ENCODE data around the gene WDR37. TPM values are rescaled to one million over a fixed set of nuclear protein-coding genes. Genes with fewer than 3 reads are reported as not detected.

Gene WDR37
- polyA plus RNA-seq, 1 of the 3 experiments (the other 2 are of a cell fraction), result 11.9 TPM

GRCh38 chr10:1123198-1123597 is 67.0 kb downstream of the WDR37 start:
- POLR2A ChIA-PET, result no interaction called here
- CTCF ChIA-PET, result no interaction called here
- no peak overlapping the region for H2AFZ ChIP-seq (ENCODE audit: low read depth)
- H3K4me1 ChIP-seq (ENCODE audit: control insufficient read depth in 1 of 2, insufficient read depth in 2 of 2, low read depth in 1 of 2, low read length in 1 of 2), result peaks cover 0 to 25% of the 10 kb centered on the region in 2 experiments; a peak in 2 of 4 replicates
- TF ChIP-seq FOXJ3 (CRISPR knock-in tag; IDR thresholded peaks at IDR 0.05) (no peak), EZH2phosphoT487 (IDR thresholded peaks at IDR 0.05; ENCODE audit: borderline replicate concordance, low read depth) (no peak), CTCF (IDR thresholded peaks at IDR 0.05) (no peak), MEF2A (IDR thresholded peaks at IDR 0.05; ENCODE audit: borderline replicate concordance, low read depth) (no peak), GATA2 (CRISPR knock-in tag; IDR thresholded peaks at IDR 0.05) (no peak), YY1 (IDR thresholded peaks at IDR 0.05; ENCODE audit: low read depth) (no peak), GABPA (IDR thresholded peaks at IDR 0.05; ENCODE audit: low read depth) (no peak), POLR2AphosphoS5 (IDR thresholded peaks at IDR 0.05; ENCODE audit: low read depth, low read length) (no peak), TEAD4 (IDR thresholded peaks at IDR 0.05; ENCODE audit: borderline replicate concordance, insufficient read depth) (no peak), EP300 (IDR thresholded peaks at IDR 0.05; ENCODE audit: borderline replicate concordance in 1 of 2, low read depth in 1 of 2, low read length in 1 of 2) (no peak), RFX5 (IDR thresholded peaks at IDR 0.05; ENCODE audit: low read length) (no peak), SIN3A (IDR thresholded peaks at IDR 0.05; ENCODE audit: borderline replicate concordance, low read depth, low read length) (no peak), RCOR1 (IDR thresholded peaks at IDR 0.05; ENCODE audit: low read length) (no peak), RAD21 (IDR thresholded peaks at IDR 0.05; ENCODE audit: low read length) (no peak), JUND (IDR thresholded peaks at IDR 0.05) (no peak), USF1 (IDR thresholded peaks at IDR 0.05; ENCODE audit: borderline replicate concordance, low read depth) (no peak), RXRA (IDR thresholded peaks at IDR 0.05; ENCODE audit: borderline replicate concordance, low read depth) (no peak)
- TF ChIP-seq, protein P1, sequence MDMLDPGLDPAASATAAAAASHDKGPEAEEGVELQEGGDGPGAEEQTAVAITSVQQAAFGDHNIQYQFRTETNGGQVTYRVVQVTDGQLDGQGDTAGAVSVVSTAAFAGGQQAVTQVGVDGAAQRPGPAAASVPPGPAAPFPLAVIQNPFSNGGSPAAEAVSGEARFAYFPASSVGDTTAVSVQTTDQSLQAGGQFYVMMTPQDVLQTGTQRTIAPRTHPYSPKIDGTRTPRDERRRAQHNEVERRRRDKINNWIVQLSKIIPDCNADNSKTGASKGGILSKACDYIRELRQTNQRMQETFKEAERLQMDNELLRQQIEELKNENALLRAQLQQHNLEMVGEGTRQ (IDR thresholded peaks at IDR 0.05; ENCODE audit: borderline replicate concordance, low read depth, low read length), result no peak
- TF ChIP-seq, protein P2, sequence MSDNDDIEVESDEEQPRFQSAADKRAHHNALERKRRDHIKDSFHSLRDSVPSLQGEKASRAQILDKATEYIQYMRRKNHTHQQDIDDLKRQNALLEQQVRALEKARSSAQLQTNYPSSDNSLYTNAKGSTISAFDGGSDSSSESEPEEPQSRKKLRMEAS (IDR thresholded peaks at IDR 0.05; ENCODE audit: low read depth), result no peak
- TF ChIP-seq, protein P3, sequence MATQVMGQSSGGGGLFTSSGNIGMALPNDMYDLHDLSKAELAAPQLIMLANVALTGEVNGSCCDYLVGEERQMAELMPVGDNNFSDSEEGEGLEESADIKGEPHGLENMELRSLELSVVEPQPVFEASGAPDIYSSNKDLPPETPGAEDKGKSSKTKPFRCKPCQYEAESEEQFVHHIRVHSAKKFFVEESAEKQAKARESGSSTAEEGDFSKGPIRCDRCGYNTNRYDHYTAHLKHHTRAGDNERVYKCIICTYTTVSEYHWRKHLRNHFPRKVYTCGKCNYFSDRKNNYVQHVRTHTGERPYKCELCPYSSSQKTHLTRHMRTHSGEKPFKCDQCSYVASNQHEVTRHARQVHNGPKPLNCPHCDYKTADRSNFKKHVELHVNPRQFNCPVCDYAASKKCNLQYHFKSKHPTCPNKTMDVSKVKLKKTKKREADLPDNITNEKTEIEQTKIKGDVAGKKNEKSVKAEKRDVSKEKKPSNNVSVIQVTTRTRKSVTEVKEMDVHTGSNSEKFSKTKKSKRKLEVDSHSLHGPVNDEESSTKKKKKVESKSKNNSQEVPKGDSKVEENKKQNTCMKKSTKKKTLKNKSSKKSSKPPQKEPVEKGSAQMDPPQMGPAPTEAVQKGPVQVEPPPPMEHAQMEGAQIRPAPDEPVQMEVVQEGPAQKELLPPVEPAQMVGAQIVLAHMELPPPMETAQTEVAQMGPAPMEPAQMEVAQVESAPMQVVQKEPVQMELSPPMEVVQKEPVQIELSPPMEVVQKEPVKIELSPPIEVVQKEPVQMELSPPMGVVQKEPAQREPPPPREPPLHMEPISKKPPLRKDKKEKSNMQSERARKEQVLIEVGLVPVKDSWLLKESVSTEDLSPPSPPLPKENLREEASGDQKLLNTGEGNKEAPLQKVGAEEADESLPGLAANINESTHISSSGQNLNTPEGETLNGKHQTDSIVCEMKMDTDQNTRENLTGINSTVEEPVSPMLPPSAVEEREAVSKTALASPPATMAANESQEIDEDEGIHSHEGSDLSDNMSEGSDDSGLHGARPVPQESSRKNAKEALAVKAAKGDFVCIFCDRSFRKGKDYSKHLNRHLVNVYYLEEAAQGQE (IDR thresholded peaks at IDR 0.05; ENCODE audit: low read depth, low read length), result no peak
- no peak for DNase-seq
- peaks cover 27 to 75% of the 10 kb centered on the region in 2 experiments for H3K36me3 ChIP-seq (replicated peaks in 1 of 2; ENCODE audit: control insufficient read depth in 1 of 2, insufficient read depth in 2 of 2, low read length in 1 of 2)
- no peak overlapping the region for H3K4me2 ChIP-seq
- no peaks in the 10 kb centered on the region for H3K9me2 ChIP-seq
- no peak overlapping the region for H3K4me3 ChIP-seq (ENCODE audit: low read depth in 2 of 2, low read length in 1 of 2)
- H3K79me2 ChIP-seq (ENCODE audit: insufficient read depth), result peaks cover 5% of the 10 kb centered on the region; the same call in 1 of the 2 replicates
- H3K27ac ChIP-seq (ENCODE audit: low read depth in 2 of 2, low read length in 1 of 2), result no peak overlapping the region
- no peak overlapping the region for H3K9ac ChIP-seq
- H3K27me3 ChIP-seq (ENCODE audit: insufficient read depth), result no peaks in the 10 kb centered on the region
- no peaks in the 10 kb centered on the region for H3K9me3 ChIP-seq
- no peaks in the 10 kb centered on the region for H3F3A ChIP-seq (replicated peaks; ENCODE audit: insufficient read depth)
- WGBS (ENCODE audit: low lambda C conversion rate), result 98% methylated on average over 5 of the region's 5 CpGs
- no peaks in the 10 kb centered on the region for H4K20me1 ChIP-seq (ENCODE audit: insufficient read depth)
